SK-N-SH (cell line): ENCODE data around the gene MAD1L1. TPM values are rescaled to one million over a fixed set of nuclear protein-coding genes. Genes with fewer than 3 reads are reported as not detected.

Source experiments
- CTCF ChIA-PET: fragments of 300-600, 350-600 bp; formaldehyde crosslinking; extraction: SDS; loops from one replicate; lab custom pipeline; 2021; lab: Yijun Ruan, JAX
- POLR2A ChIA-PET: fragments of 350-600 bp; sonication (Branson Sonifier 250); formaldehyde crosslinking; extraction: SDS; loops from one replicate; lab custom pipeline; 2020; ENCODE audit warnings: antibody characterized with exemption, inconsistent platforms; lab: Yijun Ruan, JAX
- DNase-seq: peaks from one replicate; pipeline ENCODE4 v3.0.0; 2012
- H2AFZ ChIP-seq: fragments of 200-600 bp; sonication (generic); 2 replicates; pipeline ENCODE4 v1.8.1; 2016; ENCODE audit warnings: antibody characterized with exemption, mild to moderate bottlenecking, low read depth
- H3F3A ChIP-seq: fragments of 200-600 bp; sonication (generic); replicated peaks from 2 replicates; pipeline ENCODE3; 2016; ENCODE audit warnings: antibody characterized with exemption, mild to moderate bottlenecking; ENCODE audit not compliant: insufficient read depth
- H3K27ac ChIP-seq, 2 experiments: fragments of 200-500 bp in 1 of 2; fragments of 200-600 bp in 1 of 2; sonication (Bioruptor generic) in 1 of 2; sonication (generic), shearing (Covaris generic) in 1 of 2; 2 replicates each; pipeline versions ENCODE4 v1.5.1 to v1.6.1; 2014 to 2016; ENCODE audit warnings: low read depth in 2 of 2, inconsistent platforms in 1 of 2, low read length in 1 of 2, mild to moderate bottlenecking in 1 of 2, mixed read lengths in 1 of 2
- H3K27me3 ChIP-seq: fragments of 200-600 bp; sonication (generic), shearing (Covaris generic); 2 replicates; pipeline ENCODE4 v1.6.1; 2016; ENCODE audit warnings: mixed run types; ENCODE audit not compliant: insufficient read depth
- H3K36me3 ChIP-seq, 2 experiments: fragments of 200-500 bp in 1 of 2; fragments of 200-600 bp in 1 of 2; sonication (Bioruptor generic) in 1 of 2; sonication (generic) in 1 of 2; replicated peaks in 1 of 2; 2 replicates each; pipeline versions ENCODE3 to v1.5.1; 2014 to 2016; ENCODE audit warnings: low read length in 1 of 2, mild to moderate bottlenecking in 1 of 2; ENCODE audit not compliant: insufficient read depth in 2 of 2, control insufficient read depth in 1 of 2
- H3K4me1 ChIP-seq, 2 experiments: fragments of 200-500 bp in 1 of 2; fragments of 200-600 bp in 1 of 2; sonication (Bioruptor generic) in 1 of 2; sonication (generic), shearing (Covaris generic) in 1 of 2; 2 replicates each; pipeline versions ENCODE4 v1.5.1 to v1.6.1; 2014 to 2016; ENCODE audit warnings: low read depth in 1 of 2, low read length in 1 of 2, mixed run types in 1 of 2; ENCODE audit not compliant: insufficient read depth in 2 of 2, control insufficient read depth in 1 of 2
- H3K4me2 ChIP-seq: fragments of 200-600 bp; sonication (generic), shearing (Covaris generic); 2 replicates; pipeline ENCODE4 v1.6.1; 2017; ENCODE audit warnings: mixed run types
- H3K4me3 ChIP-seq, 2 experiments: fragments of 200-500 bp in 1 of 2; fragments of 200-600 bp in 1 of 2; sonication (Bioruptor generic) in 1 of 2; sonication (generic), shearing (Covaris generic) in 1 of 2; 2 replicates each; pipeline versions ENCODE4 v1.5.1 to v1.8.1; 2014 to 2016; ENCODE audit warnings: low read depth in 2 of 2, inconsistent platforms in 1 of 2, low read length in 1 of 2, mild to moderate bottlenecking in 1 of 2, mixed read lengths in 1 of 2, moderate library complexity in 1 of 2
- H3K79me2 ChIP-seq: fragments of 200-600 bp; sonication (generic); 2 replicates; pipeline ENCODE4 v1.8.1; 2017; ENCODE audit warnings: mild to moderate bottlenecking; ENCODE audit not compliant: insufficient read depth
- H3K9ac ChIP-seq: fragments of 200-600 bp; sonication (generic); 2 replicates; pipeline ENCODE4 v1.6.1; 2017; ENCODE audit warnings: mixed run types
- H3K9me2 ChIP-seq: fragments of 200-600 bp; sonication (generic); 2 replicates; pipeline ENCODE4 v1.6.1; 2017; ENCODE audit warnings: mixed run types
- H3K9me3 ChIP-seq: fragments of 200-600 bp; sonication (generic); 2 replicates; pipeline ENCODE4 v1.6.1; 2017; ENCODE audit warnings: mixed run types, mild to moderate bottlenecking, moderate library complexity
- H4K20me1 ChIP-seq: fragments of 200-600 bp; sonication (generic); 2 replicates; pipeline ENCODE4 v1.6.1; 2017; ENCODE audit warnings: mild to moderate bottlenecking, mixed run types; ENCODE audit not compliant: insufficient read depth
- ELF1 ChIP-seq: IDR thresholded peaks from 2 replicates; pipeline ENCODE4 v1.4.0; 2012
- FOSL2 ChIP-seq: IDR thresholded peaks from 2 replicates; pipeline ENCODE4 v1.4.0; 2012; ENCODE audit warnings: low read depth, mild to moderate bottlenecking, moderate library complexity, borderline replicate concordance
- FOXJ3 ChIP-seq: sonication (generic); formaldehyde crosslinking; IDR thresholded peaks from 2 replicates; pipeline ENCODE4 v1.5.1; 2020; ENCODE audit warnings: mild to moderate bottlenecking, missing genetic modification reagents
- FOXM1 ChIP-seq: IDR thresholded peaks from 2 replicates; pipeline ENCODE4 v1.4.0; 2012; ENCODE audit warnings: low read depth, mild to moderate bottlenecking
- GABPA ChIP-seq: IDR thresholded peaks from 2 replicates; pipeline ENCODE4 v1.4.0; 2012; ENCODE audit warnings: low read depth, mild to moderate bottlenecking
- MXI1 ChIP-seq: IDR thresholded peaks from 2 replicates; pipeline ENCODE4 v1.6.1; 2012; ENCODE audit warnings: mild to moderate bottlenecking, low read depth, low read length, improper control_type of control experiment
- NFIC ChIP-seq: IDR thresholded peaks from 2 replicates; pipeline ENCODE4 v1.4.0; 2012; ENCODE audit warnings: borderline replicate concordance
- RAD21 ChIP-seq: IDR thresholded peaks from 2 replicates; pipeline ENCODE4 v1.6.1; 2012; ENCODE audit warnings: mild to moderate bottlenecking, low read length
- WGBS: methylation state at CpG from one replicate; pipeline ENCODE4 v1.1.6; 2017; ENCODE audit warnings: low lambda C conversion rate; 5-methylcytosine and 5-hydroxymethylcytosine counted together
- polyA plus RNA-seq, 3 experiments: library from polyadenylated mRNA; depleted of rRNA; stranded (reverse); fragments of >200 nt; gene quantifications; 2 replicates each; pipeline ENCODE4 v1.2.3, GENCODE V29; 2012
- TF ChIP-seq, protein P1 (sequence below): IDR thresholded peaks from 2 replicates; pipeline ENCODE4; 2012
- TF ChIP-seq, protein P2 (sequence below): IDR thresholded peaks from 2 replicates; pipeline ENCODE4 v1.6.1; 2012; ENCODE audit warnings: mild to moderate bottlenecking, low read depth, low read length, moderate library complexity
- TF ChIP-seq, protein P3 (sequence below): fragments of 150-350 bp; IDR thresholded peaks from 2 replicates; pipeline ENCODE4 v1.6.1; 2017; ENCODE audit warnings: antibody characterized with exemption, low read length, low read depth, borderline replicate concordance

Gene MAD1L1
- polyA plus RNA-seq, 1 of the 3 experiments (the other 2 are of a cell fraction) = 46.2 TPM

DNA sequence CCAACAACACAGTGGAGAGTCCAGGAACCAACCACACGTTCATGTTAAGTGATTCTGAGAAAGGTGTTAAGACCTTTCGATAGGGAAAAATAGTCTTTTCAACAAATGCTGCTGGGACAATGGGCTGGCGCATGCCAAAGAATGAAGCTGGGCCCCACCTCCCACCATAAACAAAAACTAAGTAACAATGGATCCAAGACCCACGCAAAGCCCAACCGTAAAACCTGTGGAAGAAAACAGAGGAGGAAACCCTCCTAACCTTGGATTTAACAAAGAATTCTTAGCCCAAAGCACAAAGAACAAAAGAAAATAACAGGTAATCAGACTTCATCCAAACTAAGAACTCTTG, 289.8 kb downstream of the MAD1L1 start (continued):
- TF ChIP-seq, protein P1, sequence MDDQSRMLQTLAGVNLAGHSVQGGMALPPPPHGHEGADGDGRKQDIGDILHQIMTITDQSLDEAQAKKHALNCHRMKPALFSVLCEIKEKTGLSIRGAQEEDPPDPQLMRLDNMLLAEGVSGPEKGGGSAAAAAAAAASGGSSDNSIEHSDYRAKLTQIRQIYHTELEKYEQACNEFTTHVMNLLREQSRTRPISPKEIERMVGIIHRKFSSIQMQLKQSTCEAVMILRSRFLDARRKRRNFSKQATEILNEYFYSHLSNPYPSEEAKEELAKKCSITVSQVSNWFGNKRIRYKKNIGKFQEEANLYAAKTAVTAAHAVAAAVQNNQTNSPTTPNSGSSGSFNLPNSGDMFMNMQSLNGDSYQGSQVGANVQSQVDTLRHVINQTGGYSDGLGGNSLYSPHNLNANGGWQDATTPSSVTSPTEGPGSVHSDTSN = no peak
- TF ChIP-seq FOSL2 = no peak
- TF ChIP-seq ELF1 = no peak
- no peak for TF ChIP-seq FOXM1
- TF ChIP-seq FOXJ3 (CRISPR knock-in tag) = no peak

DNA sequence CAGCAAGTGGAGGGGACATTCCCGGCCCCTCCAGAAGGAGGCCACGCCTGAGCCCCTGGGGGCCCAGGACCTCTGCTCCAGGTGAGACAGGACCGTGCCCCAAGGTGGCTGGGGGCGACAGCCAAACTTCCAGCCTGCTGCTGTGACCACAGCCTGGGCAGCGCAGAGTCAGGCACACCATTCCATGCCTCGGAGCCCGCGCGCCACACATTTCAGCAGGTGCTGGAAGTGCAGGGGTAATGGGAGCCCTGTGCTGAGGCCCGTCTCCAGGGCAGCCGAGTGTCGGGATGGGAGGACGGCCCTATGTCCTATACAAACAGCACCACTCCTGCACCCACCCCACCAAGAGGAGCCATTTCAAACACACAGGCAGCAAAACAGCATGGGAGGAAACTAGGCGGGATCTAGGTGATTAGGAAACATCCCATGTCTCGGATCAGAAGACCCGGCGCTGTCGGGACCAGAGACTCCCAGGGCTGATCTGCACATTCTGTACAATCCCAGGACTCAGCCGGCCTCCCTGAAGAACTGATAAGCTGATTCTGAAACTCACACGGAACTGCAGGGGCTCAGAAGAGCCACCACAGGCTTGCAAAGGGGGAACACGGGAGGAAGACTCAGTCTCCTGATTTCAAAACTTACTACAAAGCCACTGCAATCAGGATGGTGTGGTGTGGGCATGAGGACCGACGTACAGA, 290.4 kb downstream of the MAD1L1 start:
- TF ChIP-seq FOXJ3 (CRISPR knock-in tag) = no peak
- TF ChIP-seq RAD21 = no peak
- TF ChIP-seq, protein P2, sequence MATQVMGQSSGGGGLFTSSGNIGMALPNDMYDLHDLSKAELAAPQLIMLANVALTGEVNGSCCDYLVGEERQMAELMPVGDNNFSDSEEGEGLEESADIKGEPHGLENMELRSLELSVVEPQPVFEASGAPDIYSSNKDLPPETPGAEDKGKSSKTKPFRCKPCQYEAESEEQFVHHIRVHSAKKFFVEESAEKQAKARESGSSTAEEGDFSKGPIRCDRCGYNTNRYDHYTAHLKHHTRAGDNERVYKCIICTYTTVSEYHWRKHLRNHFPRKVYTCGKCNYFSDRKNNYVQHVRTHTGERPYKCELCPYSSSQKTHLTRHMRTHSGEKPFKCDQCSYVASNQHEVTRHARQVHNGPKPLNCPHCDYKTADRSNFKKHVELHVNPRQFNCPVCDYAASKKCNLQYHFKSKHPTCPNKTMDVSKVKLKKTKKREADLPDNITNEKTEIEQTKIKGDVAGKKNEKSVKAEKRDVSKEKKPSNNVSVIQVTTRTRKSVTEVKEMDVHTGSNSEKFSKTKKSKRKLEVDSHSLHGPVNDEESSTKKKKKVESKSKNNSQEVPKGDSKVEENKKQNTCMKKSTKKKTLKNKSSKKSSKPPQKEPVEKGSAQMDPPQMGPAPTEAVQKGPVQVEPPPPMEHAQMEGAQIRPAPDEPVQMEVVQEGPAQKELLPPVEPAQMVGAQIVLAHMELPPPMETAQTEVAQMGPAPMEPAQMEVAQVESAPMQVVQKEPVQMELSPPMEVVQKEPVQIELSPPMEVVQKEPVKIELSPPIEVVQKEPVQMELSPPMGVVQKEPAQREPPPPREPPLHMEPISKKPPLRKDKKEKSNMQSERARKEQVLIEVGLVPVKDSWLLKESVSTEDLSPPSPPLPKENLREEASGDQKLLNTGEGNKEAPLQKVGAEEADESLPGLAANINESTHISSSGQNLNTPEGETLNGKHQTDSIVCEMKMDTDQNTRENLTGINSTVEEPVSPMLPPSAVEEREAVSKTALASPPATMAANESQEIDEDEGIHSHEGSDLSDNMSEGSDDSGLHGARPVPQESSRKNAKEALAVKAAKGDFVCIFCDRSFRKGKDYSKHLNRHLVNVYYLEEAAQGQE = no peak
- TF ChIP-seq MXI1 = no peak
- TF ChIP-seq, protein P1 = no peak
- TF ChIP-seq NFIC = no peak
- TF ChIP-seq GABPA = no peak
- TF ChIP-seq FOSL2 = no peak
- TF ChIP-seq FOXM1 = no peak
- TF ChIP-seq, protein P3, sequence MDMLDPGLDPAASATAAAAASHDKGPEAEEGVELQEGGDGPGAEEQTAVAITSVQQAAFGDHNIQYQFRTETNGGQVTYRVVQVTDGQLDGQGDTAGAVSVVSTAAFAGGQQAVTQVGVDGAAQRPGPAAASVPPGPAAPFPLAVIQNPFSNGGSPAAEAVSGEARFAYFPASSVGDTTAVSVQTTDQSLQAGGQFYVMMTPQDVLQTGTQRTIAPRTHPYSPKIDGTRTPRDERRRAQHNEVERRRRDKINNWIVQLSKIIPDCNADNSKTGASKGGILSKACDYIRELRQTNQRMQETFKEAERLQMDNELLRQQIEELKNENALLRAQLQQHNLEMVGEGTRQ = no peak
- ChIA-PET CTCF (no interaction called here), POLR2A (no interaction called here)
- no peak overlapping the region for H2AFZ ChIP-seq
- no peak overlapping the region for H3K4me3 ChIP-seq
- H3K4me2 ChIP-seq = no peak overlapping the region
- WGBS = 95% methylated on average over 17 of the region's 23 CpGs
- H3K9me3 ChIP-seq = no peaks in the 10 kb centered on the region
- H3K27me3 ChIP-seq = no peaks in the 10 kb centered on the region
- no peak for DNase-seq
- H3F3A ChIP-seq = no peaks in the 10 kb centered on the region
- no peak overlapping the region for H3K27ac ChIP-seq
- peaks cover 0 to 10% of the 10 kb centered on the region in 2 experiments; a peak in 1 of 4 replicates for H3K4me1 ChIP-seq
- no peak overlapping the region for H3K9ac ChIP-seq
- H4K20me1 ChIP-seq = no peaks in the 10 kb centered on the region; the same call in 1 of the 2 replicates
- H3K36me3 ChIP-seq = no peaks in the 10 kb centered on the region
- no peaks in the 10 kb centered on the region for H3K79me2 ChIP-seq
- no peaks in the 10 kb centered on the region for H3K9me2 ChIP-seq
